ENCODE data around the gene TENM4. TPM values are rescaled to one million over a fixed set of nuclear protein-coding genes. Genes with fewer than 3 reads are reported as not detected.

TENM4 gene
- total RNA-seq, 2 experiments from 2014 or later = not detected

- H2AFZ ChIP-seq (ENCODE audit: low read length) = no peak overlapping the region
- no peak overlapping the region for H3K4me3 ChIP-seq (ENCODE audit: low read depth, low read length, poor library complexity, severe bottlenecking)
- H3K9me3 ChIP-seq (ENCODE audit: low read length) = no peaks in the 10 kb centered on the region
- H4K20me1 ChIP-seq (ENCODE audit: insufficient read depth, low read length) = no peaks in the 10 kb centered on the region
- H3K4me2 ChIP-seq (ENCODE audit: low read length) = no peak overlapping the region
- H3K4me1 ChIP-seq (ENCODE audit: insufficient read depth, low read length, poor library complexity, severe bottlenecking) = no peaks in the 10 kb centered on the region
- no peaks in the 10 kb centered on the region for H3K79me2 ChIP-seq (ENCODE audit: insufficient read depth, low read depth, low read length)
- no peaks in the 10 kb centered on the region for H3K9me2 ChIP-seq (ENCODE audit: insufficient read depth, low read length)
- no TSS peak for BruUV-seq (replicated peaks)
- ChIA-PET CTCF (ENCODE audit: unreplicated experiment) (no interaction called here), POLR2A (interaction anchor here (0.7 to 0.9 kb wide), 3 partner anchors 10 to 45 kb away, joined by 3 to 4 read pairs (median 3); no protein-coding TSS in a partner anchor)
- intact Hi-C loops (cut with micrococcal nuclease; ENCODE audit: unreplicated experiment) = no loop called here
- H3K27ac ChIP-seq (ENCODE audit: low read depth, low read length, poor library complexity, severe bottlenecking) = no peak overlapping the region
- DNase-seq (ENCODE audit: low spot score) = no peak
- no peaks in the 10 kb centered on the region for H3K36me3 ChIP-seq (ENCODE audit: insufficient read depth, low read length)
- no peak for TF ChIP-seq CTCF (conservative IDR thresholded peaks at IDR 0.05; ENCODE audit: low read length)
- no peak for TF ChIP-seq EZH2phosphoT487 (IDR thresholded peaks at IDR 0.05; ENCODE audit: borderline replicate concordance, low read depth, low read length)
Measured at GRCh38 chr11:79294845-79295731, 145.7 kb downstream of the TENM4 start.

GRCh38 chr11:79291948-79292347, 148.9 kb downstream of the TENM4 start:
- intact Hi-C loops (cut with micrococcal nuclease; ENCODE audit: unreplicated experiment) = no loop called here
- TF ChIP-seq EZH2phosphoT487 (IDR thresholded peaks at IDR 0.05; ENCODE audit: borderline replicate concordance, low read depth, low read length) (no peak), CTCF (conservative IDR thresholded peaks at IDR 0.05; ENCODE audit: low read length) (no peak)
- no peak for DNase-seq (ENCODE audit: low spot score)
- H3K9me3 ChIP-seq (ENCODE audit: low read length) = no peaks in the 10 kb centered on the region
- H3K36me3 ChIP-seq (ENCODE audit: insufficient read depth, low read length) = no peaks in the 10 kb centered on the region
- no TSS peak for BruUV-seq (replicated peaks)
- no peak overlapping the region for H3K27ac ChIP-seq (ENCODE audit: low read depth, low read length, poor library complexity, severe bottlenecking)
- H2AFZ ChIP-seq (ENCODE audit: low read length) = no peak overlapping the region
- H3K4me3 ChIP-seq (ENCODE audit: low read depth, low read length, poor library complexity, severe bottlenecking) = no peak overlapping the region
- CTCF ChIA-PET (ENCODE audit: unreplicated experiment) = no interaction called here
- H3K4me1 ChIP-seq (ENCODE audit: insufficient read depth, low read length, poor library complexity, severe bottlenecking) = no peaks in the 10 kb centered on the region
- no peaks in the 10 kb centered on the region for H3K9me2 ChIP-seq (ENCODE audit: insufficient read depth, low read length)
- POLR2A ChIA-PET = interaction anchor here (0.9 to 1.0 kb wide), 2 partner anchors 15 to 44 kb away, joined by 3 to 5 read pairs; no protein-coding TSS in a partner anchor
- no peaks in the 10 kb centered on the region for H3K79me2 ChIP-seq (ENCODE audit: insufficient read depth, low read depth, low read length)
- no peaks in the 10 kb centered on the region for H4K20me1 ChIP-seq (ENCODE audit: insufficient read depth, low read length)
- no peak overlapping the region for H3K4me2 ChIP-seq (ENCODE audit: low read length)

DNA sequence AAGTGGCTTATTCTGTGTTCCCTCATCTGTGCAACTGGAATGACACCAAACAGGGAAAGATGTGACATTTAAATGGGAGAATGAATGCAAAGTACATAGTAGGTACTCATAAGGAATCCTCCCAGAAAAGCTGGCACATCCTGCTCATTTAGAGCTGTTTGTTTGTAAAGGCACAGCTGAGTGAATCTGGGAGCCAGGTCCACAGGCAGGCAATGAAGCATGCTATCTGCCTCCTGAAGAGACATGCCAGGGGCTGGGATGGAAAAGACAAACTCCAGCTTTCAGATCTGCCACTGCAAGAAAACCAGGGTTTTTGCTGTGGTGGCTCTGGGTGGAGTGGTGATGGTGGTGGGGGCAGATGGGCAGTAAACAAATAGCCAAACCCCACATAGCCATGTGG, 150.1 kb downstream of the TENM4 start:
- Histone ChIP-seq H3K9me3 (ENCODE audit: low read length) (no peaks in the 10 kb centered on the region), H3K4me2 (ENCODE audit: low read length) (no peak overlapping the region), H3K79me2 (ENCODE audit: insufficient read depth, low read depth, low read length) (no peaks in the 10 kb centered on the region), H3K27ac (ENCODE audit: low read depth, low read length, poor library complexity, severe bottlenecking) (no peak overlapping the region), H3K4me1 (ENCODE audit: insufficient read depth, low read length, poor library complexity, severe bottlenecking) (no peaks in the 10 kb centered on the region), H3K4me3 (ENCODE audit: low read depth, low read length, poor library complexity, severe bottlenecking) (no peak overlapping the region), H3K9me2 (ENCODE audit: insufficient read depth, low read length) (no peaks in the 10 kb centered on the region), H4K20me1 (ENCODE audit: insufficient read depth, low read length) (no peaks in the 10 kb centered on the region), H3K36me3 (ENCODE audit: insufficient read depth, low read length) (no peaks in the 10 kb centered on the region), H2AFZ (ENCODE audit: low read length) (no peak overlapping the region)
- TF ChIP-seq CTCF (conservative IDR thresholded peaks at IDR 0.05; ENCODE audit: low read length) (no peak), EZH2phosphoT487 (IDR thresholded peaks at IDR 0.05; ENCODE audit: borderline replicate concordance, low read depth, low read length) (no peak)
- BruUV-seq (replicated peaks) = no TSS peak
- DNase-seq (ENCODE audit: low spot score) = no peak
- intact Hi-C loops (cut with micrococcal nuclease; ENCODE audit: unreplicated experiment) = no loop called here
- CTCF ChIA-PET (ENCODE audit: unreplicated experiment) = no interaction called here
- POLR2A ChIA-PET = no interaction called here
